GM23248 (cell line): ENCODE data around the gene IRF8. TPM values are rescaled to one million over a fixed set of nuclear protein-coding genes. Genes with fewer than 3 reads are reported as not detected.

Experiments
- DNase-seq: peaks from one replicate; pipeline ENCODE4 v3.0.0-alpha.2; 2015
- H2AFZ ChIP-seq: fragments of 200-600 bp; sonication (generic); 2 replicates; pipeline ENCODE4 v1.6.1; 2016; ENCODE audit warnings: antibody characterized with exemption
- H3F3A ChIP-seq: fragments of 200-600 bp; sonication (generic); 2 replicates; pipeline ENCODE4 v1.6.1; 2016; ENCODE audit warnings: mild to moderate bottlenecking, antibody characterized with exemption, mixed run types; ENCODE audit not compliant: insufficient read depth
- H3K27ac ChIP-seq: fragments of 200-600 bp; sonication (generic); 2 replicates; pipeline ENCODE4 v1.5.1; 2016; ENCODE audit warnings: mild to moderate bottlenecking
- H3K27me3 ChIP-seq: fragments of 200-600 bp; sonication (generic); replicated peaks from 2 replicates; pipeline ENCODE4 v1.6.1; 2016; ENCODE audit warnings: mild to moderate bottlenecking; ENCODE audit not compliant: insufficient read depth
- H3K36me3 ChIP-seq: fragments of 200-600 bp; sonication (generic); 2 replicates; pipeline ENCODE4 v1.6.1; 2016; ENCODE audit warnings: low read depth, mild to moderate bottlenecking
- H3K4me1 ChIP-seq: fragments of 200-600 bp; sonication (generic); 2 replicates; pipeline ENCODE4 v1.6.1; 2016; ENCODE audit warnings: mild to moderate bottlenecking; ENCODE audit not compliant: insufficient read depth
- H3K4me2 ChIP-seq: fragments of 200-600 bp; sonication (generic); one replicate; pipeline ENCODE4 v1.6.1; 2016; ENCODE audit warnings: mild to moderate bottlenecking; ENCODE audit not compliant: unreplicated experiment
- H3K4me3 ChIP-seq: fragments of 200-600 bp; sonication (generic); 2 replicates; pipeline ENCODE4 v1.5.1; 2016; ENCODE audit warnings: mild to moderate bottlenecking
- H3K79me2 ChIP-seq: fragments of 200-600 bp; sonication (generic); 2 replicates; pipeline ENCODE4 v1.6.1; 2016; ENCODE audit warnings: mild to moderate bottlenecking; ENCODE audit not compliant: insufficient read depth
- H3K9ac ChIP-seq: fragments of 200-600 bp; sonication (generic); 2 replicates; pipeline ENCODE4 v1.6.1; 2016; ENCODE audit warnings: mild to moderate bottlenecking
- H3K9me2 ChIP-seq: fragments of 200-600 bp; sonication (generic); 2 replicates; pipeline ENCODE4 v1.6.1; 2016; ENCODE audit warnings: mixed run types, mild to moderate bottlenecking, moderate library complexity; ENCODE audit not compliant: insufficient read depth
- H3K9me3 ChIP-seq: fragments of 200-600 bp; sonication (generic); one replicate; pipeline ENCODE4 v1.6.1; 2017; ENCODE audit warnings: low read depth
- H4K20me1 ChIP-seq: fragments of 200-600 bp; sonication (generic); 2 replicates; pipeline ENCODE4 v1.6.0; 2016; ENCODE audit not compliant: insufficient read depth
- EZH2 ChIP-seq: fragments of 200-600 bp; sonication (generic); IDR thresholded peaks from 2 replicates; pipeline ENCODE4 v1.6.1; 2018; ENCODE audit warnings: antibody characterized with exemption, mild to moderate bottlenecking; ENCODE audit not compliant: insufficient read depth, poor library complexity, severe bottlenecking
- EZH2phosphoT487 ChIP-seq: fragments of 200-600 bp; sonication (generic); IDR thresholded peaks from 2 replicates; pipeline ENCODE4 v1.6.1; 2018; ENCODE audit warnings: antibody characterized with exemption, moderate library complexity, mild to moderate bottlenecking, low read depth; ENCODE audit not compliant: insufficient read depth
- WGBS, 2 experiments: methylation state at CpG; one replicate each; pipeline ENCODE4 v1.1.6; 2015 to 2017; ENCODE audit warnings: low lambda C conversion rate in 2 of 2, low coverage in 1 of 2; ENCODE audit errors: missing lambda C conversion rate in 2 of 2; 5-methylcytosine and 5-hydroxymethylcytosine counted together
- in situ Hi-C: fragments of 300-500 bp; cut with MboI; formaldehyde crosslinking; loops from 2 replicates; pipeline ENCODE4 v1.15.0; 2020
- polyA plus RNA-seq: library from polyadenylated mRNA; unstranded; fragments of >200 nt; fragmentation: Nextera tagmentation; extraction: Ambion mirVana; gene quantifications from 2 replicates; pipeline ENCODE4 v1.2.1, GENCODE V29; 2016
- total RNA-seq: library from RNA; depleted of rRNA; stranded (reverse); fragments of >200 nt; shearing (Covaris generic); gene quantifications from 2 replicates; pipeline ENCODE4 v1.2.3, GENCODE V29; 2014

IRF8 gene
- total and polyA plus RNA-seq, 2 experiments from 2014 or later, result 0.31 TPM; not detected in 1

DNA sequence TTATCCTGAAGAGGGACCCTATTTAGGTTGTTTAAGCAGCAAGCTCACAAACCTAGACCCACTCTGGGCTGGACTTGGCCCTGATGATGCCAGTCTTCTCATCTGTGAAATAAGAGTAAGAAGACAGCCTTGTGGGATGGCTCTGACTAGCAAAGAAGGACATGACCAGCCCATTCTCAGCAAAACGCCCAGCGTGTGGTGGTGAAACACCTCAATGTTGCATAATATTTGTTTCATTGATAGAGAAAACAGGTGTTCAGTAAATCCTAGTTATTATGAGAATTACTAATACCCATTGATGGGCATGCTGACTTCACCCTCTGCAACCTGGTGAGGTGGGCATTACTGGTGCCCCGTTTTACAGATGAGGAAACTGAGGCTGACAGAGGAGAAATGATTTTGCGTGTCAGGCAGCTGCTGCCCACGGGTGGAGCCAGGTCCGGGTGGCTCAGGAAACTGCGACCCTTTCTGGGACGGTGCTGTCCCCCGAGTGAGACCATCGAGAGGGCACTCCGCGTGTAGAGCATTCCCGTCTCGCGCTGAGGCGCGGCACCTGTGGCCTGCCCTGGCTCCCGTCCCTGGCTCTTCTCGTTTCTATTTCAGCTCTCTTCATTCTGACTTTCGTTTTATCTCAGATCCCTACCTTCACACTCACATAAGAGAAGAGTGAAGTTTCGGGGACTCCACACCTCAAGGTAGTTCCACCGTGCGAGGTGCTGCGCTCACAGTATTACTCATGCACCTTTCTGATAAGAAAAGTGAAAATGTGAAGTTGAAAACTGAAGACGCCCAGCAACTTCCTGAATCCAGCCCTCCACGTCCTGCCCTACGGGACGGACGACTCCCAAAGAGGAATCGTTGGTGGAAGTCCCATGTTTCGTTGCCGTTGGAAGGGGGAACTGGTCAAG lies 48.5 kb downstream of the IRF8 start:
- no peak overlapping the region for H3K4me3 ChIP-seq
- 69 to 71% methylated on average over 30 to 32 of the region's 32 CpGs for WGBS, 2 experiments
- H4K20me1 ChIP-seq, result no peaks in the 10 kb centered on the region
- H3K9me2 ChIP-seq, result no peaks in the 10 kb centered on the region
- DNase-seq, result no peak
- no peaks in the 10 kb centered on the region for H3K79me2 ChIP-seq
- no peak overlapping the region for H3K27ac ChIP-seq
- no peaks in the 10 kb centered on the region for H3K9me3 ChIP-seq
- H3K4me1 ChIP-seq, result no peaks in the 10 kb centered on the region
- H3K27me3 ChIP-seq, result peaks cover 62% of the 10 kb centered on the region
- no peak overlapping the region for H2AFZ ChIP-seq
- H3K36me3 ChIP-seq, result no peaks in the 10 kb centered on the region
- in situ Hi-C loops, result no loop called here
- no peak overlapping the region for H3K4me2 ChIP-seq
- H3F3A ChIP-seq, result no peaks in the 10 kb centered on the region
- no peak overlapping the region for H3K9ac ChIP-seq
- TF ChIP-seq EZH2phosphoT487 (no peak), EZH2 (no peak)

GRCh38 chr16:85948138-85948509 lies 49.2 kb downstream of the IRF8 start:
- H3K4me2 ChIP-seq, result no peak overlapping the region
- WGBS, 2 experiments, result 61 to 68% methylated on average over 20 of the region's 20 CpGs
- peaks cover 65% of the 10 kb centered on the region for H3K27me3 ChIP-seq
- no peaks in the 10 kb centered on the region for H3F3A ChIP-seq
- H3K9me2 ChIP-seq, result no peaks in the 10 kb centered on the region
- H4K20me1 ChIP-seq, result no peaks in the 10 kb centered on the region
- in situ Hi-C loops, result no loop called here
- H3K27ac ChIP-seq, result no peak overlapping the region
- no peaks in the 10 kb centered on the region for H3K36me3 ChIP-seq
- no peak for TF ChIP-seq EZH2
- TF ChIP-seq EZH2phosphoT487, result no peak
- no peaks in the 10 kb centered on the region for H3K79me2 ChIP-seq
- no peak overlapping the region for H3K4me3 ChIP-seq
- no peaks in the 10 kb centered on the region for H3K4me1 ChIP-seq
- H3K9ac ChIP-seq, result no peak overlapping the region
- no peak for DNase-seq
- H3K9me3 ChIP-seq, result no peaks in the 10 kb centered on the region
- no peak overlapping the region for H2AFZ ChIP-seq

DNA sequence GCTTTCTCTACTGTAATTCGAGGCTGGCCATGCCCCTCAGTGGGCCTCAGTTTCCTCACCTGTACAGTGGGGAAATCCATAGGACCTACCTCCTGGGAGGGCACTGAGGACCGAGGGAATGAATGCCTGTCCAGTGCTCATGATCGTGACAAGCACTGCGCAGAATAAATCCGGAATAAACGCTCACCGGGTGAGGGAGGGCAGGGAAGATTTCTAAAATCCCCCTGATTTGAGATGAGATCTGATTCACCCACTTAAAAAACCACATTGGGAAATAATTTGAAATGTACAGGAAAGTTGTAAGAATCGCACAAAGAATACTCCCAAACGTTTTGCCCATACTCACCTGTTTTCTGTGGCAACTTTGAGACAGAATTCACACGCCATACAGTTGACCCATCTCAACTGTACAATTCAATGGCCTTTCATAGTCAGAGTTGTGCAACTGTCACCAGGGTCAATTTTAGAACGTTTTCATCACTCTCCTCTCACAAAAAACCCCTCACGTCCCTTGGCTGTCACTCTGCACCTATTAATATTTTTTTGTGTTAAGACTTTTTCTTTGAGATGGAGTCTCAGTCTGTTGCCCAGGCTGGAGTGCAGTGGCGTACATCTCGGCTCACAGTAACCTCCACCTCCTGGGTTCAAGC lies 49.8 kb downstream of the IRF8 start:
- no peak overlapping the region for H3K9ac ChIP-seq
- H3K4me1 ChIP-seq, result no peaks in the 10 kb centered on the region
- no peaks in the 10 kb centered on the region for H3K36me3 ChIP-seq
- no peak for TF ChIP-seq EZH2
- no peaks in the 10 kb centered on the region for H3K9me3 ChIP-seq
- H2AFZ ChIP-seq, result no peak overlapping the region
- H3K4me2 ChIP-seq, result no peak overlapping the region
- 52 to 62% methylated on average over 14 of the region's 14 CpGs for WGBS, 2 experiments
- in situ Hi-C loops, result no loop called here
- peaks cover 65% of the 10 kb centered on the region for H3K27me3 ChIP-seq
- no peaks in the 10 kb centered on the region for H3K9me2 ChIP-seq
- H4K20me1 ChIP-seq, result no peaks in the 10 kb centered on the region
- no peaks in the 10 kb centered on the region for H3F3A ChIP-seq
- no peak overlapping the region for H3K4me3 ChIP-seq
- H3K27ac ChIP-seq, result no peak overlapping the region
- no peaks in the 10 kb centered on the region for H3K79me2 ChIP-seq
- DNase-seq, result no peak

GRCh38 chr16:85950136-85950918 lies 51.4 kb downstream of the IRF8 start:
- Histone ChIP-seq H3K27ac (no peak overlapping the region), H3K27me3 (peaks cover 71% of the 10 kb centered on the region), H3K9me3 (no peaks in the 10 kb centered on the region), H3F3A (no peaks in the 10 kb centered on the region), H3K79me2 (no peaks in the 10 kb centered on the region), H4K20me1 (no peaks in the 10 kb centered on the region), H2AFZ (no peak overlapping the region), H3K4me3 (no peak overlapping the region), H3K4me2 (no peak overlapping the region), H3K36me3 (no peaks in the 10 kb centered on the region), H3K9me2 (no peaks in the 10 kb centered on the region), H3K4me1 (no peaks in the 10 kb centered on the region), H3K9ac (no peak overlapping the region)
- WGBS, 2 experiments, result 44 to 45% methylated on average over 14 of the region's 14 CpGs
- in situ Hi-C loops, result no loop called here
- no peak for DNase-seq
- no peak for TF ChIP-seq EZH2phosphoT487
- no peak for TF ChIP-seq EZH2
